Left ventricle myocardium superior (tissue), 1 donor: ENCODE data around the gene ENOX1. TPM values are rescaled to one million over a fixed set of nuclear protein-coding genes. Genes with fewer than 3 reads are reported as not detected.
A peak's percentile ranks its signal among the peaks of the same experiment; 100 is the strongest.

Experiments used
- ATAC-seq: fragments of 200-7000 bp; cut with Tn5 transposase; one replicate; pipeline ENCODE4 v1.9.1; 2020; ENCODE audit warnings: mild to moderate bottlenecking, moderate library complexity
- DNase-seq: peaks from one replicate; pipeline ENCODE4 v3.0.0-alpha.2; 2020
- intact Hi-C: fragments of 100-400 bp; cut with micrococcal nuclease; formaldehyde crosslinking; loops from one replicate; pipeline ENCODE4 v1.11.0; 2022
- total RNA-seq: library from RNA; stranded (reverse); fragmentation: NEBNext Ultra II Directional; extraction: Animal tissue kit (Norgen Biotek cat#: 25700); gene quantifications from one replicate; pipeline ENCODE4 v1.2.1, GENCODE V29; 2021
- donor health status: DM: no; HTN: yes; CAD: no; lungs with severe emphysema.

Gene ENOX1
- total RNA-seq, 1 donor from 2014 or later: 6.8 TPM

DNA sequence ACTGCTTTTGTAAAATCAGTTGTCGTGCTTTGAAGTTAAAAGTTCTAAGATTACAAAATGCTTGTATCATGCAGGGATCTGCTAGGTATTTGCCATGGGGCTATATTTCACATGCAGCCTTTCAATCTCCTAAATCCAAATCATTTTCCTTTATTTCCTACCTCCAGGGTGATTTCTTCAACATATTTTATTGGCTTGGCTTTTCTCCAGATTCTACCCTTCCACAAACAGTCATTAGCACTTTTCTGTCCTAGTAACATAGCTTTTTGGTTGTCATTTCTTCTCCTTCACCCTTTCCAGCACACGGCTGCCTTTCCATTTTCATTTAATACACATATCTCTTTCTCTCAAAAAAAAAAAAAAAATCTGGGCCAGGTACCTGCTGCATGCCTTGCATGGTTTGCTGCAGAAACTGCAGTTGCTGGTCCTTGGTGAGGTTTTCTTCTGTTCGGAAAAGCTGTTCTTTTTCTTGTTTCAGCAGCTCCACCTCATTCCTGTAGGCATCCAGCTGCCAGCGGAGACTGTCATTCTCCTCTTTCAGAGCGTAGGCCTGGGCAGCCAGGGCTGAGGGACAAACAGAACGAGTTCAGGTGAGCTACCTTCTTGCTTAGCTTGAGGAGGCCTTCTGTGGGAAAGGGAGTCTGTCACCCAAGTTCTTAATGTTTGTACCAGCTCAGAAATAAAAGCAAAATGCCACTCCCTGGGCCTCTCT is 488.6 kb downstream of the ENOX1 start:
- ATAC-seq (no peak), DNase-seq (no peak)
- intact Hi-C loops: no loop called here

GRCh38 chr13:43295825-43296564 is 490.8 kb downstream of the ENOX1 start:
- DNase-seq: no peak
- intact Hi-C loops: no loop called here
- ATAC-seq: no peak

- ATAC-seq (no peak), DNase-seq (no peak)
- intact Hi-C loops: no loop called here
These were observed 491.5 kb downstream of the ENOX1 start for GRCh38 chr13:43295321-43295720.

DNA sequence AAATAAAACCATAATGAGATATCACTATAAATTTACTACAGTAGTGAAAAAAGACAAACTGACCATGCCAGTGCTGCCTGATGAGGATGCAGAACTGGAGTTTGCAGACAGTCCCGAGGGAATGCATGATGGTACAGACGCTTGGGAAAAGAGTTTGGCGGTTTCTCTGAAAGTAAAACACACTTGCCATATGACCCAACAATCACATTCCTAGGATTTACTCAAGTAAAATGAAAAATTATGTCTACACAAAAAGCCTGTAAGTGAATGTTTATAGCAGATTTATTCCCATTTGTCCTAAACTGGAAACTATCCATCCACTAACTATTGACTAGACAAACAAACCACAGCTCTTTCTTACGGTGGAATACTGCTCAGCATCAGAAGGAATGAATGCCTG is 492.4 kb downstream of the ENOX1 start:
- intact Hi-C loops: no loop called here
- no peak for ATAC-seq
- no peak for DNase-seq

- no peak for DNase-seq
- intact Hi-C loops: no loop called here
These were observed 492.8 kb downstream of the ENOX1 start for GRCh38 chr13:43293986-43294385.

DNA sequence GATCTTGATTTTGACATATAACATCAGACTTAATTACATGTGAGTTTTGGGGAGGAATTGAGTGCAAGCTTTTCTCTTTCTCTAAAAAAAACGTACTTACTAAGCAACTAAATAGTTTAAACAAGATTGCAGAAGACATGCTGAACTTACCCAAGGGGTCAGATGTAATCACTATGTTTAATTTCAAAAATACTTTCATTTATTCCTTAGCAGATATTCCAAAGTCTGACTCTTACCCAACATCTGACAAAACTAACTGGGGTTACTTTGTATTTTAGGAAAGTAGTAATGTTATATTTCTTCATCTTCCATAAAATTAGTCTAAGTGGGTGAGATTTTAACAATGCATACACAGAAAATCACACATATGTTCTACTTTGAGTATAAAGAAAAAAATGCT is 493.2 kb downstream of the ENOX1 start:
- intact Hi-C loops: no loop called here
- no peak for DNase-seq
- no peak for ATAC-seq

More at GRCh38 chr13:43293986-43294385, 492.8 kb downstream of the ENOX1 start:
- ATAC-seq: no peak

GRCh38 chr13:43293008-43293407 is 493.8 kb downstream of the ENOX1 start:
- DNase-seq (no peak), ATAC-seq (no peak)

GRCh38 chr13:43291287-43292060 is 495.3 kb downstream of the ENOX1 start:
- intact Hi-C loops: no loop called here
- ATAC-seq: no peak
- no peak for DNase-seq

More at GRCh38 chr13:43293008-43293407, 493.8 kb downstream of the ENOX1 start:
- intact Hi-C loops: no loop called here

GRCh38 chr13:43289470-43290255 is 497.1 kb downstream of the ENOX1 start:
- ATAC-seq (peak; percentile 31), DNase-seq (no peak)
- intact Hi-C loops: no loop called here

- peak; percentile 32 for ATAC-seq
- intact Hi-C loops: no loop called here
- no peak for DNase-seq
These were observed 500.0 kb downstream of the ENOX1 start for GRCh38 chr13:43286751-43287150.

GRCh38 chr13:43285933-43286597 is 500.7 kb downstream of the ENOX1 start:
- intact Hi-C loops: no loop called here
- ATAC-seq (peak; percentile 72), DNase-seq (no peak)

GRCh38 chr13:43284162-43284561 is 502.6 kb downstream of the ENOX1 start:
- intact Hi-C loops: no loop called here
- ATAC-seq: no peak
- DNase-seq: no peak

DNA sequence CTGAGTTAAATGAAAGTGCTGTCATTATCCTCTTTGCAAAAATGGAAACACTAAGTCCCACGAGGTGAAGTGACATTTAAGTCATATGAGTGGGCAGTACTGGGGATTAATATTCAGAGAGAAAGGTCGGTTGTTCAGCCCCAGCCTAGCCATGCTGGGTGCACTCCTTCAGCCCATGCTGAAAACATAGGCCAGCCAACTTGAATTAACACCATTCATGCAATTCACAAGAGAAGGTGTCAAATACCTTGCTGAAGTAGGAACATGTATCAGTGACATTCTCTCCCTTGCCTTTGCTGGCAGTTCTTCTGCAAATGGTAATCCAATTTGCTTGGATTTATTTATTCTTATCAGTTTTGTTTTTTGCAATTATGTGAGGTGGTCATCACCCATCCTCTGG is 507.1 kb downstream of the ENOX1 start:
- ATAC-seq: no peak
- DNase-seq: no peak
- intact Hi-C loops: no loop called here

- intact Hi-C loops: no loop called here
- no peak for ATAC-seq
- no peak for DNase-seq
These were observed 508.6 kb downstream of the ENOX1 start for GRCh38 chr13:43278127-43278526.

DNA sequence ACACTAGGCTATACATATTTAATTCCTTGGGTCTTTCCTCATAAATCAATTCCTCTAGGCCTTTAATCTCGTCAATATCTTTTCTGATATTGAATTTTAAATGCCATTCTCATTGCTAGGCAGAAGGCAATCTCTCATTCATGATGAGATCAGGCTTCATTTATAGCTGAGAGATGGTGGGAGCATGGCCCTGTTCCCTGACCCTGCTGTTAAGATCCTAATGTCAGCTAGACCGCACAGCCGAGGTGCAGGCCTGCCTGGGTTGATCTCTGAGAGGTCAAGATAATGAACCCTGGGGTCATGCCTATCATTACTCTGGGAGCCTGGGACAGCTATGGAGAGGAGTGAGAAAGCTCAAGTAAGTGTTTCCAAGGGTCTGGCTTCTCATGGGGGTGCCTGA is 509.6 kb downstream of the ENOX1 start:
- DNase-seq: no peak
- intact Hi-C loops: no loop called here
- ATAC-seq: no peak

GRCh38 chr13:43274881-43275280 is 511.9 kb downstream of the ENOX1 start:
- intact Hi-C loops: no loop called here
- DNase-seq (no peak), ATAC-seq (peak; percentile 34)

DNA sequence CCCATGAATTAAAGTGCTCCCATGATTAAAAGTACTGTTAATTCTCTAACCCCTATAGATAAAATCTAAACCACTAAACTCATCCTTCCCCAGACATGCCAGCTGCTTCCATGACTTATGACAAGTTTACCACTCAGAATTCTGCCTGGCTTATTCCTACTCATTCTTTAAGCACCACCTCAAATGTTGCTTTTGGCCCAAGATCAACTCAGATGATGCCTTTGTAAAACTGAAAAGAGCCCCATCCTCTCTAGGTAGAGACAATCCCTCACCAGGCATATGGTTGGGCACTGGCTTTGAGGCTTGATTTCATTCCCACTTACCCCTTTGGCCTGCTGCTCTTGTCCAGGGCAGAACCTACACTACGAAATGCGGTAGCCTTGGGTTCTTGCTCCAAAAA is 513.4 kb downstream of the ENOX1 start:
- no peak for DNase-seq
- no peak for ATAC-seq
- intact Hi-C loops: no loop called here

- DNase-seq (no peak), ATAC-seq (no peak)
- intact Hi-C loops: no loop called here
These were observed 513.9 kb downstream of the ENOX1 start for GRCh38 chr13:43272851-43273250.

DNA sequence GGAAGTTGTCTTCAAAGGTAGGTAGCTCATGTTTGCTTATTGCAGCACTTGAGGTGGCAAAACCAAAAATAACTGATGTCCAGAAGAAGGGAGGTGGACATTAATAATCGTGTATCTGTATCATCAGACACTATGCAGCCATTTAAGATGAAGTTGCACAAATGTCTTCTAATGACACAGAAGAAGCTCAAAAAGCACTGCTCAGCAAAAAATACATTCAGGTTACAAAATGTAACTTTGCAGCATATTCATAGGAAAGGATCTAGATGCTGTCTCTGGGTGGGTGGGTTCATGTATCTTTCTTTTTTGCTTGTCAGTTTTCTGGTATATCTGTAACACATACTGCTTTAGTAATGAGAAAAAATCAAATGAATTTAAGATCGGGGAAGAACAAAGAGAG is 515.6 kb downstream of the ENOX1 start:
- ATAC-seq: no peak
- no peak for DNase-seq
- intact Hi-C loops: no loop called here
